ENCODE results near the gene SALL4. TPM values are rescaled to one million over a fixed set of nuclear protein-coding genes. Genes with fewer than 3 reads are reported as not detected.

SALL4 gene
- total and polyA plus RNA-seq, 2 of the 8 experiments (the other 6 are each of a cell fraction or from before 2014, with no cell fraction given), result 108 to 235 TPM

DNA sequence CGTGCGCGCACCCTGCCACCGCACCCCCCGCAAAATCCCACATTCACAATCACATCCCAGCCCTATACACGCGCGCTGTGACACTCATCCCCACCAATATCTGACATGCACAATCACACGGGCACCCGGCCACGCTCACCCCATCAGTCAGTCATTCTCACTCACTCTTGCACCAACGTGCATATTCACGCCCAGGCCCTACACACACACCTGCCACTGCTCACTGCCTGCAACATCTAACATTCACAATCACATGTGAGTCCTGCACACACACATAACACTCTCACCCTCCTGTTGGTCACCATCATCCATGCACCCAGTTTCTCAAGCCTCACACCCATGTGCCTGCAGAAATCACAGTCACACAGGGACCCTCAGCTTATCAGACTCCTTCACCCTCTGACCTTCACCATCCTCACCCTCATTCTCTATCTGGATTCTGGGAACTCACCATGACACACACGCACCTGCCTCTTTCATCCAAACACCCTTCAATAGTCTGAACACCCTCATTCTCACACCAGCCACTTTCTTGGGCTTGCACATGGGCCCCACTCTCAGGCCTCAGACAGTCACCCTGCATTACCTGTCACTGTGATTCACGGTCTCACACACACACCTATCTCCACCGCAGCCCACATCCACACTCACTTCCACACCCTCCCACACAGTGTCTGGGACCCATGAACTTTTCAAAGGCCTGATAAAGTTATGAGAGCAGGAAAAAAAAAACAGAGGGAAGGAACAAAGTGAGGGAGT lies 33.4 kb downstream of the SALL4 start (continued):
- TF ChIP-seq, protein P1, sequence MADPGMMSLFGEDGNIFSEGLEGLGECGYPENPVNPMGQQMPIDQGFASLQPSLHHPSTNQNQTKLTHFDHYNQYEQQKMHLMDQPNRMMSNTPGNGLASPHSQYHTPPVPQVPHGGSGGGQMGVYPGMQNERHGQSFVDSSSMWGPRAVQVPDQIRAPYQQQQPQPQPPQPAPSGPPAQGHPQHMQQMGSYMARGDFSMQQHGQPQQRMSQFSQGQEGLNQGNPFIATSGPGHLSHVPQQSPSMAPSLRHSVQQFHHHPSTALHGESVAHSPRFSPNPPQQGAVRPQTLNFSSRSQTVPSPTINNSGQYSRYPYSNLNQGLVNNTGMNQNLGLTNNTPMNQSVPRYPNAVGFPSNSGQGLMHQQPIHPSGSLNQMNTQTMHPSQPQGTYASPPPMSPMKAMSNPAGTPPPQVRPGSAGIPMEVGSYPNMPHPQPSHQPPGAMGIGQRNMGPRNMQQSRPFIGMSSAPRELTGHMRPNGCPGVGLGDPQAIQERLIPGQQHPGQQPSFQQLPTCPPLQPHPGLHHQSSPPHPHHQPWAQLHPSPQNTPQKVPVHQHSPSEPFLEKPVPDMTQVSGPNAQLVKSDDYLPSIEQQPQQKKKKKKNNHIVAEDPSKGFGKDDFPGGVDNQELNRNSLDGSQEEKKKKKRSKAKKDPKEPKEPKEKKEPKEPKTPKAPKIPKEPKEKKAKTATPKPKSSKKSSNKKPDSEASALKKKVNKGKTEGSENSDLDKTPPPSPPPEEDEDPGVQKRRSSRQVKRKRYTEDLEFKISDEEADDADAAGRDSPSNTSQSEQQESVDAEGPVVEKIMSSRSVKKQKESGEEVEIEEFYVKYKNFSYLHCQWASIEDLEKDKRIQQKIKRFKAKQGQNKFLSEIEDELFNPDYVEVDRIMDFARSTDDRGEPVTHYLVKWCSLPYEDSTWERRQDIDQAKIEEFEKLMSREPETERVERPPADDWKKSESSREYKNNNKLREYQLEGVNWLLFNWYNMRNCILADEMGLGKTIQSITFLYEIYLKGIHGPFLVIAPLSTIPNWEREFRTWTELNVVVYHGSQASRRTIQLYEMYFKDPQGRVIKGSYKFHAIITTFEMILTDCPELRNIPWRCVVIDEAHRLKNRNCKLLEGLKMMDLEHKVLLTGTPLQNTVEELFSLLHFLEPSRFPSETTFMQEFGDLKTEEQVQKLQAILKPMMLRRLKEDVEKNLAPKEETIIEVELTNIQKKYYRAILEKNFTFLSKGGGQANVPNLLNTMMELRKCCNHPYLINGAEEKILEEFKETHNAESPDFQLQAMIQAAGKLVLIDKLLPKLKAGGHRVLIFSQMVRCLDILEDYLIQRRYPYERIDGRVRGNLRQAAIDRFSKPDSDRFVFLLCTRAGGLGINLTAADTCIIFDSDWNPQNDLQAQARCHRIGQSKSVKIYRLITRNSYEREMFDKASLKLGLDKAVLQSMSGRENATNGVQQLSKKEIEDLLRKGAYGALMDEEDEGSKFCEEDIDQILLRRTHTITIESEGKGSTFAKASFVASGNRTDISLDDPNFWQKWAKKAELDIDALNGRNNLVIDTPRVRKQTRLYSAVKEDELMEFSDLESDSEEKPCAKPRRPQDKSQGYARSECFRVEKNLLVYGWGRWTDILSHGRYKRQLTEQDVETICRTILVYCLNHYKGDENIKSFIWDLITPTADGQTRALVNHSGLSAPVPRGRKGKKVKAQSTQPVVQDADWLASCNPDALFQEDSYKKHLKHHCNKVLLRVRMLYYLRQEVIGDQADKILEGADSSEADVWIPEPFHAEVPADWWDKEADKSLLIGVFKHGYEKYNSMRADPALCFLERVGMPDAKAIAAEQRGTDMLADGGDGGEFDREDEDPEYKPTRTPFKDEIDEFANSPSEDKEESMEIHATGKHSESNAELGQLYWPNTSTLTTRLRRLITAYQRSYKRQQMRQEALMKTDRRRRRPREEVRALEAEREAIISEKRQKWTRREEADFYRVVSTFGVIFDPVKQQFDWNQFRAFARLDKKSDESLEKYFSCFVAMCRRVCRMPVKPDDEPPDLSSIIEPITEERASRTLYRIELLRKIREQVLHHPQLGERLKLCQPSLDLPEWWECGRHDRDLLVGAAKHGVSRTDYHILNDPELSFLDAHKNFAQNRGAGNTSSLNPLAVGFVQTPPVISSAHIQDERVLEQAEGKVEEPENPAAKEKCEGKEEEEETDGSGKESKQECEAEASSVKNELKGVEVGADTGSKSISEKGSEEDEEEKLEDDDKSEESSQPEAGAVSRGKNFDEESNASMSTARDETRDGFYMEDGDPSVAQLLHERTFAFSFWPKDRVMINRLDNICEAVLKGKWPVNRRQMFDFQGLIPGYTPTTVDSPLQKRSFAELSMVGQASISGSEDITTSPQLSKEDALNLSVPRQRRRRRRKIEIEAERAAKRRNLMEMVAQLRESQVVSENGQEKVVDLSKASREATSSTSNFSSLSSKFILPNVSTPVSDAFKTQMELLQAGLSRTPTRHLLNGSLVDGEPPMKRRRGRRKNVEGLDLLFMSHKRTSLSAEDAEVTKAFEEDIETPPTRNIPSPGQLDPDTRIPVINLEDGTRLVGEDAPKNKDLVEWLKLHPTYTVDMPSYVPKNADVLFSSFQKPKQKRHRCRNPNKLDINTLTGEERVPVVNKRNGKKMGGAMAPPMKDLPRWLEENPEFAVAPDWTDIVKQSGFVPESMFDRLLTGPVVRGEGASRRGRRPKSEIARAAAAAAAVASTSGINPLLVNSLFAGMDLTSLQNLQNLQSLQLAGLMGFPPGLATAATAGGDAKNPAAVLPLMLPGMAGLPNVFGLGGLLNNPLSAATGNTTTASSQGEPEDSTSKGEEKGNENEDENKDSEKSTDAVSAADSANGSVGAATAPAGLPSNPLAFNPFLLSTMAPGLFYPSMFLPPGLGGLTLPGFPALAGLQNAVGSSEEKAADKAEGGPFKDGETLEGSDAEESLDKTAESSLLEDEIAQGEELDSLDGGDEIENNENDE (IDR thresholded peaks at IDR 0.05; ENCODE audit: insufficient replicate concordance, low read length), result no peak
- TF ChIP-seq TAF1 (IDR thresholded peaks at IDR 0.05; ENCODE audit: low read depth, low read length) (no peak), POLR2AphosphoS5 (IDR thresholded peaks at IDR 0.05; ENCODE audit: low read depth, low read length) (no peak), SP2 (IDR thresholded peaks at IDR 0.05; ENCODE audit: low read length) (no peak), GABPA (IDR thresholded peaks at IDR 0.05; ENCODE audit: borderline replicate concordance, insufficient read depth, low read length) (no peak), NANOG (IDR thresholded peaks at IDR 0.05; ENCODE audit: insufficient read depth, low read depth, low read length, poor library complexity, severe bottlenecking) (no peak), RFX5 (IDR thresholded peaks at IDR 0.05; ENCODE audit: borderline replicate concordance, low read depth, low read length) (no peak), YY1 (IDR thresholded peaks at IDR 0.05; ENCODE audit: low read depth, low read length) (no peak), HDAC6 (IDR thresholded peaks at IDR 0.05; ENCODE audit: low read depth, low read length) (no peak)
- TF ChIP-seq, protein P2, sequence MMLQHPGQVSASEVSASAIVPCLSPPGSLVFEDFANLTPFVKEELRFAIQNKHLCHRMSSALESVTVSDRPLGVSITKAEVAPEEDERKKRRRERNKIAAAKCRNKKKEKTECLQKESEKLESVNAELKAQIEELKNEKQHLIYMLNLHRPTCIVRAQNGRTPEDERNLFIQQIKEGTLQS (IDR thresholded peaks at IDR 0.05; ENCODE audit: insufficient read depth, low read depth, low read length), result no peak
